Naive thymus-derived CD8-positive, alpha-beta T cell (primary cell): ENCODE data around the gene TMEM232. TPM values are rescaled to one million over a fixed set of nuclear protein-coding genes. Genes with fewer than 3 reads are reported as not detected.

Experiments used
- ATAC-seq, 2 donors: fragments of 150-1000 bp; cut with Tn5 transposase in 1 of 2; sonication (Bioruptor Pico), chemical (Tn5 transposase) in 1 of 2; 1 replicate in 1 of 2; 2 replicates in 1 of 2; pipeline ENCODE4 v1.10.0; 2021; ENCODE audit warnings: mild to moderate bottlenecking in 2 of 2, moderate library complexity in 2 of 2
- POLR2A ChIA-PET: fragments of 350-600 bp; sonication (Branson Sonifier 250); formaldehyde crosslinking; loops from one replicate; lab custom pipeline; 2021; ENCODE audit warnings: antibody characterized with exemption; lab: Charles Lee
- DNase-seq, 10 donors: peaks; one replicate each; pipeline versions ENCODE4 v3.0.0 to v3.0.0-alpha.2; 2020 to 2022
- H3K27ac Mint-ChIP-seq, 10 donors: one replicate each; pipeline ENCODE4 v1.8.0; 2020 to 2022; ENCODE audit warnings: mild to moderate bottlenecking in 10 of 10, mixed read lengths in 10 of 10, moderate library complexity in 4 of 10, inconsistent platforms in 1 of 10
- H3K27me3 Mint-ChIP-seq, 5 donors: one replicate each; pipeline ENCODE4 v1.8.0; 2021 to 2022; ENCODE audit warnings: mixed read lengths in 5 of 5
- H3K36me3 Mint-ChIP-seq, 3 donors: one replicate each; pipeline ENCODE4 v1.8.0; 2020 to 2022; ENCODE audit warnings: mixed read lengths in 3 of 3, mild to moderate bottlenecking in 2 of 3, inconsistent platforms in 1 of 3
- H3K4me1 Mint-ChIP-seq, 4 donors: one replicate each; pipeline ENCODE4 v1.8.0; 2021 to 2022; ENCODE audit warnings: mixed read lengths in 4 of 4
- H3K4me3 Mint-ChIP-seq, 10 donors: one replicate each; pipeline ENCODE4 v1.8.0; 2020 to 2022; ENCODE audit warnings: mild to moderate bottlenecking in 10 of 10, mixed read lengths in 10 of 10, moderate library complexity in 6 of 10, inconsistent platforms in 1 of 10
- H3K9me3 Mint-ChIP-seq, 9 donors: one replicate each; pipeline ENCODE4 v1.8.0; 2020 to 2022; ENCODE audit warnings: mixed read lengths in 9 of 9, mild to moderate bottlenecking in 3 of 9, inconsistent platforms in 1 of 9, moderate library complexity in 1 of 9
- polyA plus RNA-seq, 3 donors: library from polyadenylated mRNA; unstranded; fragments of 300-500 nt; fragmentation: Illumina TruSeq; gene quantifications; one replicate each; pipeline ENCODE4 v1.2.3, GENCODE V29; 2021
- total RNA-seq, 8 experiments: library from RNA in 2 of 8; stranded (reverse) in 2 of 8; gene quantifications; one replicate each; pipeline ENCODE4 v1.2.3 and lab custom pipeline; 2021 to 2026

The TMEM232 gene
- total and polyA plus RNA-seq, 5 experiments from 2014 or later, result 0.88 to 2.6 (median 1.4) TPM; not detected in 1

GRCh38 chr5:110413856-110414255 is 312.6 kb downstream of the TMEM232 start:
- H3K9me3 Mint-ChIP-seq, result no peaks in the 10 kb centered on the region
- H3K4me3 Mint-ChIP-seq, result no peak overlapping the region
- no peaks in the 10 kb centered on the region for H3K36me3 Mint-ChIP-seq
- POLR2A ChIA-PET, result no interaction called here
- H3K27me3 Mint-ChIP-seq, result no peaks in the 10 kb centered on the region
- DNase-seq (no peak), ATAC-seq (no peak)
- peaks cover 0 to 3% (median 0%) of the 10 kb centered on the region in 4 donors for H3K4me1 Mint-ChIP-seq
- H3K27ac Mint-ChIP-seq, result no peak overlapping the region

GRCh38 chr5:110409571-110409970 is 316.9 kb downstream of the TMEM232 start:
- Mint-ChIP-seq H3K9me3 (no peaks in the 10 kb centered on the region), H3K27me3 (no peaks in the 10 kb centered on the region), H3K4me1 (no peaks in the 10 kb centered on the region), H3K36me3 (no peaks in the 10 kb centered on the region), H3K27ac (no peak overlapping the region), H3K4me3 (no peak overlapping the region)
- DNase-seq (no peak), ATAC-seq (no peak)
- POLR2A ChIA-PET, result no interaction called here

GRCh38 chr5:110402562-110402961 is 323.9 kb downstream of the TMEM232 start:
- no peaks in the 10 kb centered on the region for H3K9me3 Mint-ChIP-seq
- no peak overlapping the region for H3K4me3 Mint-ChIP-seq
- no peaks in the 10 kb centered on the region for H3K36me3 Mint-ChIP-seq
- POLR2A ChIA-PET, result no interaction called here
- no peak for DNase-seq
- no peaks in the 10 kb centered on the region for H3K4me1 Mint-ChIP-seq
- peaks cover 0 to 3% (median 0%) of the 10 kb centered on the region in 5 donors for H3K27me3 Mint-ChIP-seq
- no peak for ATAC-seq
- H3K27ac Mint-ChIP-seq, result no peak overlapping the region

GRCh38 chr5:110401881-110402280 is 324.6 kb downstream of the TMEM232 start:
- POLR2A ChIA-PET, result no interaction called here
- no peaks in the 10 kb centered on the region for H3K4me1 Mint-ChIP-seq
- no peaks in the 10 kb centered on the region for H3K36me3 Mint-ChIP-seq
- H3K27ac Mint-ChIP-seq, result no peak overlapping the region
- DNase-seq, result no peak
- peaks cover 0 to 3% (median 0%) of the 10 kb centered on the region in 5 donors for H3K27me3 Mint-ChIP-seq
- H3K9me3 Mint-ChIP-seq, result no peaks in the 10 kb centered on the region
- no peak for ATAC-seq
- H3K4me3 Mint-ChIP-seq, result no peak overlapping the region

GRCh38 chr5:110398951-110399350 is 327.5 kb downstream of the TMEM232 start:
- H3K27ac Mint-ChIP-seq, result no peak overlapping the region
- DNase-seq (no peak), ATAC-seq (no peak)
- no peaks in the 10 kb centered on the region for H3K9me3 Mint-ChIP-seq
- no peak overlapping the region for H3K4me3 Mint-ChIP-seq
- POLR2A ChIA-PET, result no interaction called here
- peaks cover 0 to 3% (median 0%) of the 10 kb centered on the region in 5 donors for H3K27me3 Mint-ChIP-seq
- no peaks in the 10 kb centered on the region for H3K4me1 Mint-ChIP-seq
- no peaks in the 10 kb centered on the region for H3K36me3 Mint-ChIP-seq

GRCh38 chr5:110397281-110397680 is 329.2 kb downstream of the TMEM232 start:
- Mint-ChIP-seq H3K4me3 (no peak overlapping the region), H3K9me3 (no peaks in the 10 kb centered on the region), H3K36me3 (no peaks in the 10 kb centered on the region), H3K27ac (no peak overlapping the region), H3K4me1 (no peaks in the 10 kb centered on the region), H3K27me3 (no peaks in the 10 kb centered on the region)
- POLR2A ChIA-PET, result no interaction called here
- no peak for DNase-seq
- no peak for ATAC-seq

- no peak for DNase-seq
- Mint-ChIP-seq H3K36me3 (no peaks in the 10 kb centered on the region), H3K4me1 (no peaks in the 10 kb centered on the region), H3K9me3 (peaks cover 0 to 6% (median 0%) of the 10 kb centered on the region in 9 donors), H3K4me3 (no peak overlapping the region), H3K27ac (no peak overlapping the region), H3K27me3 (no peaks in the 10 kb centered on the region)
- POLR2A ChIA-PET, result no interaction called here
- ATAC-seq, result no peak
These were observed 339.7 kb downstream of the TMEM232 start for GRCh38 chr5:110386782-110387181.

GRCh38 chr5:110383231-110383630 is 343.2 kb downstream of the TMEM232 start:
- POLR2A ChIA-PET, result no interaction called here
- no peak for ATAC-seq
- peaks cover 0 to 6% (median 0%) of the 10 kb centered on the region in 9 donors for H3K9me3 Mint-ChIP-seq

GRCh38 chr5:110377943-110378342 is 348.5 kb downstream of the TMEM232 start:
- H3K9me3 Mint-ChIP-seq, result peaks cover 0 to 2% (median 0%) of the 10 kb centered on the region in 9 donors
- H3K27me3 Mint-ChIP-seq, result peaks cover 0 to 2% (median 0%) of the 10 kb centered on the region in 5 donors
- H3K4me3 Mint-ChIP-seq, result no peak overlapping the region
- DNase-seq (no peak), ATAC-seq (no peak)
- no peak overlapping the region for H3K27ac Mint-ChIP-seq
- no peaks in the 10 kb centered on the region for H3K4me1 Mint-ChIP-seq
- H3K36me3 Mint-ChIP-seq, result no peaks in the 10 kb centered on the region
- POLR2A ChIA-PET, result no interaction called here

More at GRCh38 chr5:110383231-110383630, 343.2 kb downstream of the TMEM232 start:
- DNase-seq, result no peak
- Mint-ChIP-seq H3K27me3 (no peaks in the 10 kb centered on the region), H3K4me1 (no peaks in the 10 kb centered on the region), H3K4me3 (no peak overlapping the region), H3K36me3 (no peaks in the 10 kb centered on the region), H3K27ac (no peak overlapping the region)

GRCh38 chr5:110377361-110377760 is 349.1 kb downstream of the TMEM232 start:
- no peak for ATAC-seq
- no peaks in the 10 kb centered on the region for H3K4me1 Mint-ChIP-seq
- DNase-seq, result no peak
- POLR2A ChIA-PET, result no interaction called here
- no peak overlapping the region for H3K27ac Mint-ChIP-seq
- no peaks in the 10 kb centered on the region for H3K36me3 Mint-ChIP-seq
- peaks cover 0 to 2% (median 0%) of the 10 kb centered on the region in 9 donors for H3K9me3 Mint-ChIP-seq
- H3K27me3 Mint-ChIP-seq, result peaks cover 0 to 2% (median 0%) of the 10 kb centered on the region in 5 donors
- no peak overlapping the region for H3K4me3 Mint-ChIP-seq

GRCh38 chr5:110376281-110376951 is 350.1 kb downstream of the TMEM232 start:
- no peak overlapping the region for H3K4me3 Mint-ChIP-seq
- peaks cover 0 to 2% (median 0%) of the 10 kb centered on the region in 5 donors for H3K27me3 Mint-ChIP-seq
- DNase-seq (no peak), ATAC-seq (no peak)
- no peaks in the 10 kb centered on the region for H3K36me3 Mint-ChIP-seq
- peaks cover 0 to 8% (median under 1%) of the 10 kb centered on the region in 4 donors for H3K4me1 Mint-ChIP-seq
- no peak overlapping the region for H3K27ac Mint-ChIP-seq
- peaks cover 0 to 2% (median 0%) of the 10 kb centered on the region in 9 donors for H3K9me3 Mint-ChIP-seq
- POLR2A ChIA-PET, result interaction anchor here (0.5 kb wide), 1 partner anchor 104 kb away, joined by 5 read pairs; no protein-coding TSS in a partner anchor

- POLR2A ChIA-PET, result no interaction called here
- Mint-ChIP-seq H3K4me1 (peaks cover 0 to 13% (median 4%) of the 10 kb centered on the region in 4 donors), H3K9me3 (peaks cover 0 to 2% (median 0%) of the 10 kb centered on the region in 9 donors), H3K27ac (no peak overlapping the region), H3K27me3 (peaks cover 0 to 2% (median 0%) of the 10 kb centered on the region in 5 donors), H3K36me3 (no peaks in the 10 kb centered on the region), H3K4me3 (no peak overlapping the region)
- DNase-seq, result no peak
- ATAC-seq, result no peak
These were observed 354.8 kb downstream of the TMEM232 start for GRCh38 chr5:110371725-110372041.

GRCh38 chr5:110371011-110371724 is 355.3 kb downstream of the TMEM232 start:
- H3K9me3 Mint-ChIP-seq, result peaks cover 0 to 2% (median 0%) of the 10 kb centered on the region in 9 donors
- H3K4me1 Mint-ChIP-seq, result peaks cover 0 to 13% (median 4%) of the 10 kb centered on the region in 4 donors
- H3K27me3 Mint-ChIP-seq, result peaks cover 0 to 2% (median 0%) of the 10 kb centered on the region in 5 donors
- DNase-seq (no peak), ATAC-seq (no peak)
- H3K4me3 Mint-ChIP-seq, result no peak overlapping the region
- POLR2A ChIA-PET, result no interaction called here
- H3K27ac Mint-ChIP-seq, result no peak overlapping the region
- H3K36me3 Mint-ChIP-seq, result no peaks in the 10 kb centered on the region
